HG03139 (cell line): ENCODE results near the gene NOC2L.

Experiments
- ATAC-seq: cut with Tn5 transposase; IDR thresholded peaks from one replicate; pipeline ENCODE4 v1.9.1; 2021; ENCODE audit not compliant: unreplicated experiment

Gene NOC2L

GRCh38 chr1:919271-919872, 39.7 kb downstream of the NOC2L start:
- ATAC-seq: no peak

DNA sequence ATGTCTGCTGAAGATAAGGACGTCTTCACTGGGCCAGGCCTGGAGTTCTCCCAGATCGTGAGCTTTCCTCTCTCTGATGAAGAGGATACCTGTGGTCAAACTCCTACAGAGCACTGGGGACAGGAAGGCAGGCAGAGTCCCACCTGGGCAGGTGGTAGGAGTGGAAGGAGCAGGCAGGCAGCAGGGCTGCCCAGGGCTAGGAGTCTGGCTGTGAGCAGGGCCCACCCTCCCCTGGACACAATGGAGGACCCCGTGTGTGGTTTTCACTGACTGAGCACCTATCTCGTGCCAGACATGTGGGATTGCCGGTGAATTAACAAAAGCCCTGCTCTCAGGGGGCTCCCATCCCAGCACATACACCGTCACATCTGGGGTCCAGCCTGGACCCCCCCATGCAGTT, 40.2 kb downstream of the NOC2L start:
- no peak for ATAC-seq

GRCh38 chr1:918353-918752, 40.7 kb downstream of the NOC2L start:
- ATAC-seq: no peak

DNA sequence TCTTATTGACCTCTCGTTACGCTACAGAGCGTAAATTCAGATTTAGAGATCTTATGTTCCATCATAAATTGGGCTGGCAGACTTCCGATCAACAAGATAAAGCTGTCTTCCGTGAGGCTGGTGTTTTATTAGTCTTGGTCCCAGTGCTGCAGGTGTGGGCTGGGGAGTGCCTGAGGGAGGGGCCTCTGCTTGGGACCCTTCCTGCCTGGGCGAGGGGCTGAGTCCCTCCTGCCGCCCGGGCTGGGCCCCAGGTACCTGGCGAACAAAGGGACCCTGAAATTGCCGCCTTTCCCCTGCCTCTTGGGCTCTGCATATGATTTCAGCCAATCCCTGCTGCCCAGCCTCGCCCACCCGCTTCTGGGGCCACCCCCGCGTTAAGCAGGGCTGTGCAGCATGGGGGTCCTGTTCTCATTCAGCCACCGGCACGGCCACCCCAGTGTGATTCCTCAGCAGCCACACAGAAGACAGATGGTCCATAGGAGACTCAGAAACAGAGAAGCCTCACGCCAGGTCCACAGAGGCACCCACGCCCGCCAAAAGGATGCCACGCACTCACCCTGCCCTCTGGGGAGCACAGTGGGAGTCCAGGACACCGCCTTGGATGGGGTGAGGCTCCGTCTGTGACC, 41.5 kb downstream of the NOC2L start:
- no peak for ATAC-seq

GRCh38 chr1:917076-917459, 42.0 kb downstream of the NOC2L start:
- no peak for ATAC-seq

DNA sequence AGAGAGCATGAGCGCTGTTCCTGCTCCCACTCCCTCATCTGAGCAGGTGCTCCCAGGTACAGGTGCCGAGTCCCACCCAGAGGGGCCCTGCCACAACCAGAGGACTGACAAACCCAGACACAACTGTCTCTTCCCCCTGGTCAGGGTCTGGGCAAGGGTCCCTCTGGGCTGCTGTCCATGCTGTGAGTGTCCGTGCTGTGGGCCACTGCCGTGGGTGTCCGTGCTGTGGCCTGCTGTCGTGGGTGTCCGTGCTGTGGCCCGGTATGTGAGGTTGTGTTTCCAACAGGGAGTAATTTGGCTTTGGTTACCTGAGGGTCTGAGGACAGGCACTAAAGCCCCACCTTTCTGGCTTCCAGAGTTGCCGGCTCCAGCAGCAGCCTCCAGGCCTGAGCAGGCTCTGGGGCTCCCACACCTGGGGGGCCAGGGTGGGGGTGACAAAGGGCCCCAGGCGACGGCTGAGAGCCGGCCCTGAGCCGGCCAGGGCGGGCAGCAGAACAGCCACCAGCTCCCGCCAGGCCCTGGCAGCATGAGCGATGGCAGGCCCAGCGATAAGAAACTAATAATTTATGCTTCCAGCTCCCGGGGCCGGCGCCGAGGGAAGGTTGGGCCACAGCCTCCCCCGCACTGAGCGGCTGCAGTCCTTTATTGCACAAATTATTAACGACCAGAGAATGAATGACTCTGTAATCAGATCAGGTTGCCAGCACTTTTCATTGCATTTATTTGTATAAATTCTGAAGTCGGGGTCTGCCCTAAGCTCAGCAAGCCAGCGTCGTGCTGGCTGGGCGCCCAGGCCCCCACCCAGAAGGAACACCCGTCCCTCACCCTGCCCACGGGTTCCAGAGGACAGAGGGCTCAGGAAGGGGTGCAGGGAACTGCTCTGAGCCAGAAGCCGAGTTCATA, 42.6 kb downstream of the NOC2L start:
- ATAC-seq: no peak

DNA sequence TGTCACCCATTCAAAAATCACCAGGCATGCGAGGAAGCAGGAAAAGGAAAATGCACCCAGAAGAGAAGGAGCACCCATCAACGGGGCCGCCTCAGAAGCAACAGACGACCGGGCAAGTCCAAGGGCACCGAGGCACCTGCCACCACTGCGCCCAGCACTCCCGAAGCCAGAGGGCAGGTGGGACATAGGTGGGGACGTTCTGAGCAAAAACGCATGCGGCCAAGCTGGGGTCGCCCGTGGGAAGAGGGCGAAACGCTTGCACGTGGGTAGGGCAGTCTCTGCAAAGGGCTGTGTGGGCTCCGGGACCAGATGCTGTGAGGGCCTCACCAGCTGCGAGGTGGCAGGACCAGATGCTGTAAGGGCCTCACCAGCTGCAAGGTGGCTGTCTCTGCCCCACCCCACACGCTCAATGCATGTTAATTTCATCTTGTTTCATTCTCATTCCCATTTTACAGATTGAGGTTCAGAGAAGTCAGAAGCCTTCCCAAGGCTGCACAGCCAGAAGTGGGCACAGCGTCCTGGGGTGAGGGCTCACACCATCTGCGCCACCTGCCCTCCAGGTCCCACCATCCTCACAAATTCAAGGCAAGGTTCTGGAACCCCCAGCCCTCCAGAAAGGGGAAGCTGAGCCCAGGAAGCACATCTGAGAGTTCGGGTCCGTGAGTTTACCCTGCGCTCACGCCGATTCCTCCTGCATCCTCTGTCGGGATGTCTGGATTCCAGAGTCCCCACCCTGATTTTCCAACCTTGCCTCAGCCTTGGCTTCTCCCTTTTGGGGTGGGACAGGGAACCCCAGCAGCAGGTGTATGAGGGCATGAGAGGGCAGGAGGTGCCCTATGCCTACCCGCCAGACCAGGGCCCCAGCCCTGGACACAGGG, 43.5 kb downstream of the NOC2L start:
- ATAC-seq: no peak

- no peak for ATAC-seq
Measured at GRCh38 chr1:914891-915280, 44.2 kb downstream of the NOC2L start.

DNA sequence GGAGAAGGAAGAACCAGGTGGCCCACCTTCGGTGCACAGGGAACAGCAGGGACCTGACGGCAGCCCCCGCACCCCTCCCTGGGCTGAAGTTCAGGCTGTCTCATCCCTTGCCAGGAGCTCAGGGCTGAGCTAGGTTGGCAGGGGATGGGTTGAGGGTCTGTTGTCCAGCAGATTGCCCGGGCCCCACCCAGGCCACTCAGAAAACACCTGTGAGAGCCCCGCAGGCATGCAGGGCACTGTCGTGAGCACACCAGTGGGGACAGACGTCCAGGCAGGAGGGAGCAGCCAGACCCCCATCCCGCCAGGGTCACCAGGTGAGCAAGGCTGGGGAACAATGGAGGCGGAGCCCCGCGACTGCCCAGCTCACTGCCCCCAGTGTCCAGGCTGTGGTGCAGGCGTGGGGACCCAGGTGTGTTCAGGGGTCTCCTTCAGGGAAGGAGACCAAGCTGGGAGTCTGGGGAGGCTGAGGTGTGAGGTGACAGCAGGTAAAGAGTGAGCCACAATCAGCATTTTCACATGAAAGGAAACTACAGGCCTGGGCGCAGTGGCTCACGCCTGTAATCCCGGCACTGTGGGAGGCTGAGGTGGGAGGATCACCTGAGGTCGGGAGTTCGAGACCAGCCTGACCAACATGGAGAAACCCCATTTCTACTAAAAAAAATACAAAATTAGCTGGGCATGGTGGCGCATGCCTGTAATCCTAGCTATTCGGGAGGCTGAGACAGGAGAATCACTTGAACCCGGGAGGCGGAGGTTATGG, 44.7 kb downstream of the NOC2L start:
- no peak for ATAC-seq

DNA sequence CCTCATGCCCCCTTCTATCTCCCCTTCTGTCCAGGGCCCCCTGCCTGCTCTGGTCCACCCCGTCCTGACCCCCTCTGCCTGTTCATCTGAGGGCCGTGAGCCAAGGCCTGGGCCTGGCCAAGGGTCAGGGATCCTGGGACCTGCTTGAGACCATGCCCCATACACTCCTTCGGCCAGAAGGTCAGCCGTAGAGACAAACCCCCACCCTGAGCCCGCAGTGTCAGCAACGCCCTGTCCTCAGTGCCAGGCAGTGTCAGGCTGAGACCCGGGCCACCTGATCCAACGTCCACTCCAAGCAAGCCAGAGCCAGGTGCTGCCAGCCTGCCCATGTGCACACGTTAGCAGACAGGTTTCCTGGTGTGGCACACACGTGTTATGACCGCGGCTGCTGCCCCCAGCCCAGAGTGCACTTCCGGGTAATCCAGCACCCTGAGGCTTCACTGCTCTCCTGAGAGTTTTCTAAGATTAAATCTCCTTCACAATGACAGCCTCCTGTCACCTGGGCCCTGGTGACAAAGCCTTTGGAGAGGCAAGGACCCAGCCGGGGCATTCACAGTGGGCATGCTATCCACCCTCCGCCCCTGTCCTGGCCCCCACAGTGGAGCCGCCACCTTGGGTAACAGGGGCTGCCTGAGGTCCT, 45.4 kb downstream of the NOC2L start:
- ATAC-seq: no peak

DNA sequence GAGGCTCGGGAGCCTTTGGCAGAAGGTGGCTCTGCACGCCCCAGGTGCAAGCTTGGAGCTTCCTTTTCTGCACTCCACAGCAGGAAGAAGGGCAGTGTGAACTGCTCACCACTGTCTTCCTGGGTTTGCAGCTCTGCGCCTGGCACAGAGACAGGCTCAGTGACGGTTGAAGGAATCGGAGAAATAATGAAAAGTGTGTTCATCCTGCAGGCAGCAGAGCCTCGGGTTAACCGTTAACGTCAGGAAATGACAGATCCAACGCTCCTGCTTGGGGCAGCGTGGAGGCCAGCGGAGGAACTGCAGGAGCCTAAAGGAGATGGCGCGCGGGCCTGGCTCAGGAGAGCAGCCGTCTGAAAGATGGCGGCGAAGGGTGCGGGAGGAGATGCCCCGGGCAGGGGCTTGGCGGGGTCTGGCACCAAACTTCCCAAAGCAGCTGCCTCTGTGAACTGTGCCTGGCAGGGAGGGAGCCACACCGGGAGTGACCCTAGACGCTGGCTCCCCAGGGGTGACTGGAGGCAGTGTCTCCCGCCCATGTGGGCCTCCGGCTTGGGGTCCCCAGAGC, 46.2 kb downstream of the NOC2L start:
- no peak for ATAC-seq

- ATAC-seq: no peak
Measured at GRCh38 chr1:911875-912739, 46.9 kb downstream of the NOC2L start.

DNA sequence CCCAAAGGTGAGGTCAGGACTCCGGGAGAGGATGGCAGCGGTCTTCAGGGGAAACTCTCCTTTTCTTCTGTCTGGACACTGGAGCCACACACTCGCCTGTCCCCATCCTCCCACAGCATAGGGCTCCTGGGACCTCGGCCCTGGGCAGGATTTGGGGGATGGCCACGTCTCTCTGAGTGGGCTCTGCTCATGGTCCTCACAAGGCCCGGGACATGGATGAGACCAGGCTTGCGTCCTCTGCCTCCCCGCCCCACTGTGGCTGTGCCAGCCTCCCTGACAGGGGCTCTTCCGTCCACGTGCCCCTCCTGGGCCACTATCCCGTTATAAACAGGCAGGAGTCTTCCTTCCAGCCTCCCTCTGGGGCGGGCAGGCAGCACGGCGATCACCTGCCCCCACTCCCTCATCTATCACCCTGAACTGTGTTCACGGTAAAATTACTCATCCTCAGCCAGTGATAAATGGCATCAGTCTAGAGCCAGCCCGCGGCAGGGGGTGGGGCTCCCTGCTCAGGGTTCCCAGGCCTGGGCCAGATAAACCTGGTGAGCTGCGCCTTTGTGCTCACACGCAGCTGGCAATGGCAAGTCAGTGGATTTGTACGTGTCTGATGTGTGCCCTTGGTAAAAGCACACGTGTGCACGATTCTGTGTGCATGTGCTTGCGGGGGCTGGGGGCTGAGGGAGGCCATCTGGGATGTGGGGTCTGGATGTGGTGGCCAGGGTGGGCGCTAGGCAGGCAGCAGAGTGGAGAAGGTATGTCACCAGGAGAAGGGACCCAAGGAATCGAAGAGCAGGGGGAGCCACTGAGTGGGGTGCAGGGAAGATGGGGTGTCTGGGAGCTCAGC, 48.0 kb downstream of the NOC2L start:
- no peak for ATAC-seq

DNA sequence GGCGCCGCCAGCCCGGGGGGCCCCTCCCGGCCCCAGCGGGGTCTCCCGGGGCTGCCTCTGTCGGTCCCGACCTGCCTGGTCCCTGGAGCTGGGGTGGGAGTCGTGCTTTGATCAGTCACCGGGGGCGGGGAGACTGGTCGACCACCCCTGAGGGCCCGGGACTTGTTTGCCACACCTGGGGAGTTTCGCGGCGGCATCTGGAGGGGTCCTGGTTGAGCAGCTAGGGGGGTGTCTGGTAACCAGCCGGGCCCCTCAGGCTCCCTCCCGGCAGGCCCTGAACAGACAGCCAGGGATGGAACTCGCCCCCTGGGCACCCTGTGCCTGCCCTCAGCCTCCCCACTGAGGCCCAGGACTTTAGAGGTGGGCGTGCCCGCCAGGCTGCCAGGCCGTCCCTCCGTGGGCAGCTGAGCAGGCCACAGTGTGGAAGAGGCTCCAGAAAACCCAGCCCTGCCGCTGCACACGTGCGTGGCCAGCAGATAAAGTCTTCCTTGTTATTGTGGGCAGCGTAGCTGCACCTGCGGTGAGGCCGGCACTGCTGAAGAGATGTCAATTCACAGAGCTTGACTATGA, 48.7 kb downstream of the NOC2L start:
- ATAC-seq: no peak

- no peak for ATAC-seq
Measured at GRCh38 chr1:909861-910310, 49.2 kb downstream of the NOC2L start.

DNA sequence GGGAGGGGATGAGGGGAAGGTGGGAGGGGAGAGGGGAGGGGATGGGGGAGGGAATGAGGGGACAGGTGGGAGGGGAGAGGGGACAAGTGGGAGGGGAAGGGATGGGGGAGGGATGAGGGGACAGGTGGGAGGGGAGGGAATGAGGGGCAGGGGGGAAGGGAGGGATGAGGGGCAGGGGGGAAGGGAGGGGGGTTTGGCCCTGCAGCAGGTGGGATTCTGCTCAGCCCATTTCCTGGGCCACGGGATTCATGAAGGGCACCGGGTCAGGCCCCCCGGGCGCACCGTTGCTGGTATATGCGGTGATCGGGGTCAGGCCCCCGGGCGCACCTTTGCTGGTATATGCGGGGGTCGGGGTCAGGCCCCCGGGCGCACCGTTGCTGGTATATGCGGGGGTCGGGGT, 50.4 kb downstream of the NOC2L start:
- no peak for ATAC-seq
